Measurements from ENCODE around the gene LGALS3BP. TPM values are rescaled to one million over a fixed set of nuclear protein-coding genes. Genes with fewer than 3 reads are reported as not detected.

The LGALS3BP gene
- total RNA-seq, 1 donor from 2014 or later, result 365 TPM

GRCh38 chr17:78929908-78930775 is 49.6 kb downstream of the LGALS3BP start:
- Histone ChIP-seq H3K27ac (peak overlapping the region; percentile 0 to 42), H3K36me3 (no peaks in the 10 kb centered on the region), H3K27me3 (no peaks in the 10 kb centered on the region), H3K9me3 (no peaks in the 10 kb centered on the region), H3K4me1 (peaks cover 14 to 44% of the 10 kb centered on the region in 2 donors), H3K4me3 (no peak overlapping the region)
- TF ChIP-seq CTCF (IDR thresholded peaks at IDR 0.05), result no peak
- intact Hi-C loops (cut with DNase I), result no loop called here
- no peak for DNase-seq (ENCODE audit: low spot score in 2 of 2)

GRCh38 chr17:78925662-78926555 is 53.8 kb downstream of the LGALS3BP start:
- peaks cover 24 to 49% of the 10 kb centered on the region in 2 donors for H3K4me1 ChIP-seq
- DNase-seq (ENCODE audit: low spot score in 2 of 2), result peak; percentile 66 to 94
- H3K4me3 ChIP-seq, result peak overlapping the region; percentile 94 to 98
- TF ChIP-seq CTCF (IDR thresholded peaks at IDR 0.05), result no peak
- H3K36me3 ChIP-seq, result no peaks in the 10 kb centered on the region
- H3K9me3 ChIP-seq, result no peaks in the 10 kb centered on the region
- intact Hi-C loops (cut with DNase I), result loop anchor here (1.0 to 2.0 kb wide), 6 partner anchors 8 to 85 kb away; partner anchors contain the start of gene USP36
- H3K27ac ChIP-seq, result peak overlapping the region; percentile 92 to 96
- H3K27me3 ChIP-seq, result no peaks in the 10 kb centered on the region

GRCh38 chr17:78925234-78925633 is 54.5 kb downstream of the LGALS3BP start, which contains the start of gene TIMP2:
Gene TIMP2 (minus strand): TSS chr17:78925387. CDS start chr17:78925088, 299 bp downstream.
- Histone ChIP-seq H3K27me3 (no peaks in the 10 kb centered on the region), H3K4me1 (peaks cover 25 to 55% of the 10 kb centered on the region in 2 donors), H3K27ac (peak within 1 kb of the TSS; percentile 92 to 96), H3K4me3 (peak within 1 kb of the TSS; percentile 94 to 98), H3K9me3 (no peaks in the 10 kb centered on the region), H3K36me3 (no peaks in the 10 kb centered on the region)
- intact Hi-C loops (cut with DNase I), result loop anchor here (1.0 to 2.0 kb wide), 6 partner anchors 9 to 84 kb away; partner anchors contain the start of gene USP36
- peak in 1 of 3 experiments; percentile 8 for TF ChIP-seq CTCF (IDR thresholded peaks at IDR 0.05)
- DNase-seq (ENCODE audit: low spot score in 2 of 2), result peak; percentile 43 to 90

- H3K27ac ChIP-seq, result peak overlapping the region; percentile 82 to 96
- peaks cover 25 to 61% of the 10 kb centered on the region in 2 donors for H3K4me1 ChIP-seq
- TF ChIP-seq CTCF (IDR thresholded peaks at IDR 0.05), result no peak
- intact Hi-C loops (cut with DNase I), result loop anchor here (1.0 to 2.0 kb wide), 6 partner anchors 10 to 84 kb away; partner anchors contain the start of gene USP36
- peak overlapping the region; percentile 94 to 98 for H3K4me3 ChIP-seq
- no peaks in the 10 kb centered on the region for H3K27me3 ChIP-seq
- H3K9me3 ChIP-seq, result no peaks in the 10 kb centered on the region
- no peak for DNase-seq (ENCODE audit: low spot score in 2 of 2)
- no peaks in the 10 kb centered on the region for H3K36me3 ChIP-seq
These were observed 55.1 kb downstream of the LGALS3BP start for GRCh38 chr17:78924481-78925151.

Measured in ascending aorta (tissue), 2 donors.